ENCODE measurements around the gene USP21. TPM values are rescaled to one million over a fixed set of nuclear protein-coding genes. Genes with fewer than 3 reads are reported as not detected.

Gene USP21
- total and polyA plus RNA-seq, 2 experiments from 2014 or later, result 6.3 to 16.5 TPM

GRCh38 chr1:161127649-161128048 lies 31.7 kb upstream of the USP21 start:
- no peaks in the 10 kb centered on the region for H3K9me2 ChIP-seq (ENCODE audit: insufficient read depth)
- H3K9ac ChIP-seq, result no peak overlapping the region
- no peak overlapping the region for H2AFZ ChIP-seq
- no peaks in the 10 kb centered on the region for H3K9me3 ChIP-seq (ENCODE audit: low read depth)
- peaks cover 8% of the 10 kb centered on the region for H3F3A ChIP-seq (ENCODE audit: insufficient read depth)
- DNase-seq, result no peak
- WGBS, 2 experiments (ENCODE audit: low coverage in 1 of 2, low lambda C conversion rate in 2 of 2, missing lambda C conversion rate in 2 of 2), result 98 to 100% methylated on average over 2 of the region's 2 CpGs
- peaks cover 32% of the 10 kb centered on the region for H3K36me3 ChIP-seq (ENCODE audit: low read depth)
- no peak overlapping the region for H3K27ac ChIP-seq
- in situ Hi-C loops (cut with MboI), result no loop called here
- H3K4me2 ChIP-seq (ENCODE audit: unreplicated experiment), result no peak overlapping the region
- peaks cover 10% of the 10 kb centered on the region for H3K4me1 ChIP-seq (ENCODE audit: insufficient read depth)
- TF ChIP-seq EZH2 (IDR thresholded peaks at IDR 0.05; ENCODE audit: insufficient read depth, poor library complexity, severe bottlenecking), result no peak
- TF ChIP-seq EZH2phosphoT487 (IDR thresholded peaks at IDR 0.05; ENCODE audit: insufficient read depth, low read depth), result no peak
- H3K4me3 ChIP-seq, result no peak overlapping the region
- no peaks in the 10 kb centered on the region for H4K20me1 ChIP-seq (ENCODE audit: insufficient read depth)
- no peaks in the 10 kb centered on the region for H3K27me3 ChIP-seq (replicated peaks; ENCODE audit: insufficient read depth)
- peaks cover 87% of the 10 kb centered on the region for H3K79me2 ChIP-seq (ENCODE audit: insufficient read depth)

DNA sequence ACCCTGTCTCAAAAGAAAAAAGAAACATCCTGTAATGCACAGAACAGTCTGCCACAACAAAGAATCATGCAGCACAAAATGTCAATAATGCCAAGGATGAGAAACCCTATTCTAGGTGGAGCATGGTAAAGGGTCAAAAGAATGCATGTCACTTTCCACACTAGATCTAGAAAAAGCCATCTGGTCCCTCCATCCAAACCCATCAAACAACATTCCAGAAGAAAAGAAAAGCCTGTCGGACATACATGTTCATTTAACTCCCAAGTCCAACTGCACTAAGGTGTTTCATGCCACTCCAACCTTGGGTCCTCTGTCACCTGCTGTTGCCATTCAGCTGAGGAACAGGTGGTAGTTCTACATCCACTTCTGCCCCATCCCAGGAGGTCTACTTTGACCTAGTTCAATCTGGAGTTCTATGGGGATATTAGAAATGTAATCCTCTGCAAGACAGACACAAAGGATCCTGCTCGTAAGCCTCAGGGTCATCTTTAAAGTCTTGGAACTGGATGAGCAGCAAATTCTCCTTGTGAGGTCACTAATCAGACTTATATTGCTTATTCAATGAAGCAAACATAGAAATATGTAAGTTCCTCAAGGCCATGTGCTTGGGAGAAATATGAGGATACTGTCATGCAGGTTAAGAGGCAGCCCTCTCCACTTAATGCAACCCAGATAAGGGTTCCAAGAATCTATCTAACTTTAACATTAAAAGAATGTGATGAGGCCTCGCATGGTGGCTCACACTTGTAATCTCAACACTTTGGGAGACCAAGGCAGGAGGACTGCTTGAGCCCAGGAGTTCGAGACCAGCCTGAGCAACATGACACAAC lies 30.5 kb upstream of the USP21 start:
- 95 to 98% methylated on average over 4 of the region's 4 CpGs for WGBS, 2 experiments (ENCODE audit: low coverage in 1 of 2, low lambda C conversion rate in 2 of 2, missing lambda C conversion rate in 2 of 2)
- Histone ChIP-seq H3F3A (ENCODE audit: insufficient read depth) (peaks cover 13% of the 10 kb centered on the region), H3K36me3 (ENCODE audit: low read depth) (peaks cover 28% of the 10 kb centered on the region), H3K9ac (no peak overlapping the region), H3K27ac (no peak overlapping the region), H3K9me3 (ENCODE audit: low read depth) (no peaks in the 10 kb centered on the region), H4K20me1 (ENCODE audit: insufficient read depth) (no peaks in the 10 kb centered on the region), H2AFZ (no peak overlapping the region), H3K79me2 (ENCODE audit: insufficient read depth) (peaks cover 92% of the 10 kb centered on the region), H3K4me3 (no peak overlapping the region), H3K4me2 (ENCODE audit: unreplicated experiment) (no peak overlapping the region), H3K4me1 (ENCODE audit: insufficient read depth) (peaks cover 13% of the 10 kb centered on the region), H3K27me3 (replicated peaks; ENCODE audit: insufficient read depth) (no peaks in the 10 kb centered on the region), H3K9me2 (ENCODE audit: insufficient read depth) (no peaks in the 10 kb centered on the region)
- no peak for DNase-seq
- TF ChIP-seq EZH2 (IDR thresholded peaks at IDR 0.05; ENCODE audit: insufficient read depth, poor library complexity, severe bottlenecking) (no peak), EZH2phosphoT487 (IDR thresholded peaks at IDR 0.05; ENCODE audit: insufficient read depth, low read depth) (no peak)
- in situ Hi-C loops (cut with MboI), result no loop called here

GRCh38 chr1:161130266-161130665 lies 29.0 kb upstream of the USP21 start:
- 46 to 53% methylated on average over 1 of the region's 1 CpG for WGBS, 2 experiments (ENCODE audit: low coverage in 1 of 2, low lambda C conversion rate in 2 of 2, missing lambda C conversion rate in 2 of 2)
- DNase-seq, result no peak

GRCh38 chr1:161131523-161132409 lies 27.5 kb upstream of the USP21 start:
- Histone ChIP-seq H2AFZ (peak overlapping the region; percentile 93), H4K20me1 (ENCODE audit: insufficient read depth) (no peaks in the 10 kb centered on the region), H3K4me2 (ENCODE audit: unreplicated experiment) (peak overlapping the region; percentile 86), H3K9me3 (ENCODE audit: low read depth) (no peaks in the 10 kb centered on the region), H3K9ac (peak overlapping the region; percentile 91), H3F3A (ENCODE audit: insufficient read depth) (peaks cover 11% of the 10 kb centered on the region), H3K9me2 (ENCODE audit: insufficient read depth) (no peaks in the 10 kb centered on the region), H3K4me3 (peak overlapping the region; percentile 98), H3K79me2 (ENCODE audit: insufficient read depth) (peaks cover 92% of the 10 kb centered on the region), H3K27me3 (replicated peaks; ENCODE audit: insufficient read depth) (no peaks in the 10 kb centered on the region), H3K27ac (peak overlapping the region; percentile 88), H3K36me3 (ENCODE audit: low read depth) (peaks cover 26% of the 10 kb centered on the region), H3K4me1 (ENCODE audit: insufficient read depth) (peaks cover 21% of the 10 kb centered on the region)
- TF ChIP-seq EZH2 (IDR thresholded peaks at IDR 0.05; ENCODE audit: insufficient read depth, poor library complexity, severe bottlenecking) (no peak), EZH2phosphoT487 (IDR thresholded peaks at IDR 0.05; ENCODE audit: insufficient read depth, low read depth) (no peak)
- DNase-seq, result peak; percentile 59
- 1% methylated on average over 7 to 22 of the region's 22 CpGs for WGBS, 2 experiments (ENCODE audit: low coverage in 1 of 2, low lambda C conversion rate in 2 of 2, missing lambda C conversion rate in 2 of 2)
- in situ Hi-C loops (cut with MboI), result no loop called here

More at GRCh38 chr1:161130266-161130665, 29.0 kb upstream of the USP21 start:
- H3K4me1 ChIP-seq (ENCODE audit: insufficient read depth), result peaks cover 21% of the 10 kb centered on the region
- peaks cover 28% of the 10 kb centered on the region for H3K36me3 ChIP-seq (ENCODE audit: low read depth)
- H3F3A ChIP-seq (ENCODE audit: insufficient read depth), result peaks cover 12% of the 10 kb centered on the region
- no peaks in the 10 kb centered on the region for H3K9me3 ChIP-seq (ENCODE audit: low read depth)
- H3K4me2 ChIP-seq (ENCODE audit: unreplicated experiment), result peak overlapping the region; percentile 86
- H3K9me2 ChIP-seq (ENCODE audit: insufficient read depth), result no peaks in the 10 kb centered on the region
- peak overlapping the region; percentile 98; the same call in 1 of the 2 replicates for H3K4me3 ChIP-seq
- H3K27me3 ChIP-seq (replicated peaks; ENCODE audit: insufficient read depth), result no peaks in the 10 kb centered on the region
- no peak for TF ChIP-seq EZH2 (IDR thresholded peaks at IDR 0.05; ENCODE audit: insufficient read depth, poor library complexity, severe bottlenecking)
- no peak for TF ChIP-seq EZH2phosphoT487 (IDR thresholded peaks at IDR 0.05; ENCODE audit: insufficient read depth, low read depth)
- in situ Hi-C loops (cut with MboI), result no loop called here
- H3K27ac ChIP-seq, result 0 out of 2 replicates have a peak overlapping the region, but pooled peaks have one; percentile 88
- no peaks in the 10 kb centered on the region for H4K20me1 ChIP-seq (ENCODE audit: insufficient read depth)
- H2AFZ ChIP-seq, result no peak overlapping the region
- peaks cover 95% of the 10 kb centered on the region for H3K79me2 ChIP-seq (ENCODE audit: insufficient read depth)
- peak overlapping the region; percentile 91; the same call in 1 of the 2 replicates for H3K9ac ChIP-seq
